ENCODE data around the gene CPB1. TPM values are rescaled to one million over a fixed set of nuclear protein-coding genes. Genes with fewer than 3 reads are reported as not detected.

Gene CPB1
- total and polyA plus RNA-seq, 12 donors, result 15.7 to 569 (median 104) TPM

DNA sequence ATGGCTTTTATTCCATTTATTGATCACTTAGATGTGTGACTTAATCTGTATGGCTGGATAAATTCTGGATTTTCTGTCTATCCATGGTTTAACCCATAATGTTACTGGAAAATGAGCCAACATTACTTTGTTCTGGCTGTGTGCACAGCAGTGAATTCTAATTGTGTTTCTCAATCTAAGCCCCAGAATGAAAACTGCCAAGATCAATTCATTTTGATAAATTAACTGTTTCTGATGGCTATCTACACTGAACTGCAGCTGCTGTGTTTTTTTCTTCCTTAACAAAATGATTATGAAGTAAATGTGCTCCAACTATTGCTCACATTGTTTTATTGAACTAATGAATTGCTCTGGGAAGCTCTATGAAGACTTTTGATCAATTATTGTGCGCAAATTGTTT, 35.7 kb upstream of the CPB1 start:
- Histone ChIP-seq H3K4me3 (no peak overlapping the region), H3K9me3 (replicated peaks in 1 of 3) (no peaks in the 10 kb centered on the region), H3K36me3 (replicated peaks in 1 of 2) (no peaks in the 10 kb centered on the region), H3K27me3 (no peaks in the 10 kb centered on the region), H3K27ac (no peak overlapping the region), H3K4me1 (replicated peaks in 1 of 2) (no peaks in the 10 kb centered on the region)
- TF ChIP-seq POLR2A (IDR thresholded peaks at IDR 0.05), result no peak
- TF ChIP-seq, protein P1, sequence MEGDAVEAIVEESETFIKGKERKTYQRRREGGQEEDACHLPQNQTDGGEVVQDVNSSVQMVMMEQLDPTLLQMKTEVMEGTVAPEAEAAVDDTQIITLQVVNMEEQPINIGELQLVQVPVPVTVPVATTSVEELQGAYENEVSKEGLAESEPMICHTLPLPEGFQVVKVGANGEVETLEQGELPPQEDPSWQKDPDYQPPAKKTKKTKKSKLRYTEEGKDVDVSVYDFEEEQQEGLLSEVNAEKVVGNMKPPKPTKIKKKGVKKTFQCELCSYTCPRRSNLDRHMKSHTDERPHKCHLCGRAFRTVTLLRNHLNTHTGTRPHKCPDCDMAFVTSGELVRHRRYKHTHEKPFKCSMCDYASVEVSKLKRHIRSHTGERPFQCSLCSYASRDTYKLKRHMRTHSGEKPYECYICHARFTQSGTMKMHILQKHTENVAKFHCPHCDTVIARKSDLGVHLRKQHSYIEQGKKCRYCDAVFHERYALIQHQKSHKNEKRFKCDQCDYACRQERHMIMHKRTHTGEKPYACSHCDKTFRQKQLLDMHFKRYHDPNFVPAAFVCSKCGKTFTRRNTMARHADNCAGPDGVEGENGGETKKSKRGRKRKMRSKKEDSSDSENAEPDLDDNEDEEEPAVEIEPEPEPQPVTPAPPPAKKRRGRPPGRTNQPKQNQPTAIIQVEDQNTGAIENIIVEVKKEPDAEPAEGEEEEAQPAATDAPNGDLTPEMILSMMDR (IDR thresholded peaks at IDR 0.05), result no peak
- intact Hi-C loops (cut with DNase I), result no loop called here
- DNase-seq, result no peak
- 86 to 95% (median 92%) methylated on average over 1 of the region's 1 CpG for WGBS, 4 donors

DNA sequence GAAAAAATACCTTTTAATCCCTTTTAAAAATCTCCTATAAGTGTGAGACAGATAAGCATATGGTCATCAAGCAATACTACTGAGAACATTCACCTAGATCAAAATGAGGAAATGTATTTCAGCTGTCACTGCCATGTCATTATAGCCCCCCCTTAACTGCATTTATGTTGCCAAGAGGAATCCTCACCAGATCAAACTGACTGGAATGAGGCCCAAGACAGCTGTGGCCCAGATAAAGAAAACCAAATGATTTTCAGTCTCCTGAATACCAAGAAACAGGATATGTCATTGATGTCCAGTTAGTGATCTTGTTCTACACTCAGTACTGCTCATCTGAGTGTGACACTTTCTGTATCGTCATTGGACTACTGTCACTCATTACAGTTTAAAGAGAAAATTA, 35.1 kb upstream of the CPB1 start:
- Histone ChIP-seq H3K4me1 (replicated peaks in 1 of 2) (no peaks in the 10 kb centered on the region), H3K27ac (no peak overlapping the region), H3K4me3 (no peak overlapping the region), H3K27me3 (no peaks in the 10 kb centered on the region), H3K9me3 (replicated peaks in 1 of 3) (no peaks in the 10 kb centered on the region), H3K36me3 (replicated peaks in 1 of 2) (no peaks in the 10 kb centered on the region)
- intact Hi-C loops (cut with DNase I), result no loop called here
- no peak for DNase-seq
- 53 to 83% (median 62%) methylated on average over 1 of the region's 1 CpG for whole genome bisulfite sequencing, 4 donors
- no peak for TF ChIP-seq POLR2A (IDR thresholded peaks at IDR 0.05)
- TF ChIP-seq, protein P1 (IDR thresholded peaks at IDR 0.05), result no peak

DNA sequence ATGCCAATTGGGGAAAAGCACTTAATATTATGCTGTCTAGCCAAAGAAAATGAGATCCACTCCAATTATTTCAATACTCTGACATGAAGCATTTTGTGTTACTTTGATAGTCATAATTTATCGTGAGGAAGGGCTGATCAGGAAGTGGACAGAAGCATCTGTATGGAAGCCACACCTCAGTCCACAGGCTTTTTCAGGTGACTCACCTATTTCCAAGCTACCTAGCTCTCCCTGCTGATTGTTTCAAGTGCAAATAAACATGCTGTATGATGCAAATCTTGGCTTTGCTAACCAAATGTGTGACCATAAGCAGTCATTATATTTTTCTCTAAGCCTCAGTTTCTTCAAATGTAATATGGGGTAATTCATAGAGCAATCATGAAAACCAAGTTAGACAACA, 30.8 kb upstream of the CPB1 start:
- no peak overlapping the region for H3K4me3 ChIP-seq
- H3K27me3 ChIP-seq, result no peaks in the 10 kb centered on the region
- H3K4me1 ChIP-seq (replicated peaks in 1 of 2), result no peaks in the 10 kb centered on the region
- no peak overlapping the region for H3K27ac ChIP-seq
- WGBS, 4 donors, result 68 to 88% (median 76%) methylated on average over 1 of the region's 1 CpG
- no peak for DNase-seq
- no peaks in the 10 kb centered on the region for H3K36me3 ChIP-seq (replicated peaks in 1 of 2)
- TF ChIP-seq POLR2A (IDR thresholded peaks at IDR 0.05), result no peak
- TF ChIP-seq, protein P1 (IDR thresholded peaks at IDR 0.05), result no peak
- H3K9me3 ChIP-seq (replicated peaks in 1 of 3), result no peaks in the 10 kb centered on the region
- intact Hi-C loops (cut with DNase I), result no loop called here

DNA sequence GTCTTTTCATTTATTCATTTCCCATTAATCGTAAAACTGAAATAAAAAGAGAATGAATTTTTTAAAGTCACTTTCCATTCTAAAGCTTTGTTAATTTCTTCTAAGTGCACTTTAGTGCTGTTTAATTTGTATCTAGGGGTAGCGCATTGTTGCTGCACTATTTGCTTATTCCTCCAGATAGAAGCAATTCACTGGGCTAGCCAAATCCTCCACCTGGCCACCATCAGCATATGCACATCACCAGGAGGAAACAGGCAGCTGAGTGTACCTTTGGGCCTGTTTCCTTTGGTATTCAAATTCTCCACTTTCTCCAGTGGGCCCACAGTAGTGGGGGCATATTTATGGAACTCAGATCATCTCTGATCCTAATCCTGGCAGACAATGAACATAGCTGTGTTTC, 29.8 kb upstream of the CPB1 start:
- Histone ChIP-seq H3K9me3 (replicated peaks in 1 of 3) (no peaks in the 10 kb centered on the region), H3K4me3 (no peak overlapping the region), H3K27me3 (no peaks in the 10 kb centered on the region), H3K36me3 (replicated peaks in 1 of 2) (no peaks in the 10 kb centered on the region), H3K27ac (no peak overlapping the region), H3K4me1 (replicated peaks in 1 of 2) (no peaks in the 10 kb centered on the region)
- DNase-seq, result no peak
- 97 to 98% (median 97%) methylated on average over 2 of the region's 2 CpGs for WGBS, 4 donors
- intact Hi-C loops (cut with DNase I), result no loop called here
- TF ChIP-seq, protein P1 (IDR thresholded peaks at IDR 0.05), result no peak
- TF ChIP-seq POLR2A (IDR thresholded peaks at IDR 0.05), result no peak
